ENCODE results near the gene ECE1.
"Not testable (repeated sequence)": the region's sequence is repeated elsewhere in the genome, so short reads cannot be mapped to it uniquely, and the experiment has no call there.

Gene ECE1

DNA sequence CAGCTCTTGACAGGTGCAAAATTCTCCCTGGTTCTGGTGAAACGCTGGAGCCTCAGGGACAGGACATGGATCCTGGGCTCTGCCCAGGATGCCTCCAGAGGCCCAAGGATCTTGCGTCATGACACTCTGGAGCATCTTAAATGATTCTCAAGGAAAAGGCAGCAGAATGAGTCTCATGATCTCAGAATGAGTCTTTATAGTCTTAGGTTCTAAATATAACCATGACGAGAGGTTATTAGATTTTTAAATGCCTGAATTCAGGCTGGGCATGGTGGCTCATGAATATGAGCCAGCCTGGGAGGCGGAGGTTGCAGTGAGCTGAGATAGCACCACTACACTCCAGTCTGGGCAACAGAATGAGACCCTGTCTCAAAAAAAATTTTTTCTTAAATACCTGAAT is 55.5 kb downstream of the ECE1 start:
- Histone ChIP-seq H3K36me3 (ENCODE audit: control insufficient read depth, insufficient read depth, low read length) (no peaks in the 10 kb centered on the region), H3K27me3 (ENCODE audit: control insufficient read depth, insufficient read depth, low read length) (no peaks in the 10 kb centered on the region), H3K9ac (ENCODE audit: low read depth, low read length) (no peak overlapping the region)

DNA sequence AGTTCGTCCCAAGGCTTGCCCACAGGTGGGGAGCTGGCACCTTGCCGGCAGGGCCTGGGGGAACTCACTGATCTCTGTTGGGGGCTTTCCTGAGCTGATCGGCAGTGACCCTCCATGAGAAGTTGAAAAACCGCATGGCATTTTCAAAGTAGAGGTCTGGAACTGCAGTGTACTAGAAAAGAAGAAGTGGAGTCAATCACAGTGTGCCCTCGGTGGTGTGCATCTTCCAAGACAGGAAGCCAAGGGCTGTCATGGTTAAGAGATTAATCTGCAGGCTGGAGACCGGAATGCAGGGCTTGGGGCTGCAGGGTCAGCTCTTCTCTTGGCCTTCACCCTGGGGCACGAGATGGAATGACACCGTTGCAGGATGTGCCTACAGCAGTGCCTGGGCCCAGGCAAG is 56.8 kb downstream of the ECE1 start:
- Histone ChIP-seq H3K4me3 (ENCODE audit: low read depth, low read length) (no peak overlapping the region), H3K4me1 (ENCODE audit: control insufficient read depth, insufficient read depth, low read length) (no peaks in the 10 kb centered on the region), H3K9me3 (ENCODE audit: control insufficient read depth, insufficient read depth, low read length) (no peaks in the 10 kb centered on the region), H3K36me3 (ENCODE audit: control insufficient read depth, insufficient read depth, low read length) (no peaks in the 10 kb centered on the region), H3K9ac (ENCODE audit: low read depth, low read length) (no peak overlapping the region), H3K27me3 (ENCODE audit: control insufficient read depth, insufficient read depth, low read length) (no peaks in the 10 kb centered on the region)

More for the DNA sequence above, 55.5 kb downstream of the ECE1 start:
- no peaks in the 10 kb centered on the region for H3K9me3 ChIP-seq (ENCODE audit: control insufficient read depth, insufficient read depth, low read length)
- no peak overlapping the region for H3K4me3 ChIP-seq (ENCODE audit: low read depth, low read length)
- H3K4me1 ChIP-seq (ENCODE audit: control insufficient read depth, insufficient read depth, low read length) = no peaks in the 10 kb centered on the region

DNA sequence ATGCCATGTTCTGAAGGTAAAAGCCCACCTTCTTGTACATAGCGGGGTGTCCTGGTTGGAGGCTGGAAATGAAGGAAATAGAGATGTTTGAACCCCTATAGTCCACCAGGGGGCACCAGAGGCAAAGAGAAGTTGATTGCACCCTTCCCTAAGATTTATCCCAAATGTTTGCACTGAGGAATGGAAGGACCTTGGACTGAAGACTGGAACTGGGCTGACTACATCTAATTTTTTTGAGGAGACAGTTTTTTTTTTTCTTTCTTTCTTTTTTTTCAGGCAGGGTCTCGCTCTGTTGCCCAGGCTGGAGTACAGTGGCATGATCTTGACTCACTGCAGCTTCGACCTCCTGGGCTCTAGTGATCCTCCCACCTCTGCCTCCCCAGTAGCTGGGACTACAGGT is 58.2 kb downstream of the ECE1 start:
- Histone ChIP-seq H3K9me3 (ENCODE audit: control insufficient read depth, insufficient read depth, low read length) (no peaks in the 10 kb centered on the region), H3K4me3 (ENCODE audit: low read depth, low read length) (no peak overlapping the region), H3K4me1 (ENCODE audit: control insufficient read depth, insufficient read depth, low read length) (no peaks in the 10 kb centered on the region), H3K9ac (ENCODE audit: low read depth, low read length) (no peak overlapping the region), H3K27me3 (ENCODE audit: control insufficient read depth, insufficient read depth, low read length) (no peaks in the 10 kb centered on the region), H3K36me3 (ENCODE audit: control insufficient read depth, insufficient read depth, low read length) (no peaks in the 10 kb centered on the region)

DNA sequence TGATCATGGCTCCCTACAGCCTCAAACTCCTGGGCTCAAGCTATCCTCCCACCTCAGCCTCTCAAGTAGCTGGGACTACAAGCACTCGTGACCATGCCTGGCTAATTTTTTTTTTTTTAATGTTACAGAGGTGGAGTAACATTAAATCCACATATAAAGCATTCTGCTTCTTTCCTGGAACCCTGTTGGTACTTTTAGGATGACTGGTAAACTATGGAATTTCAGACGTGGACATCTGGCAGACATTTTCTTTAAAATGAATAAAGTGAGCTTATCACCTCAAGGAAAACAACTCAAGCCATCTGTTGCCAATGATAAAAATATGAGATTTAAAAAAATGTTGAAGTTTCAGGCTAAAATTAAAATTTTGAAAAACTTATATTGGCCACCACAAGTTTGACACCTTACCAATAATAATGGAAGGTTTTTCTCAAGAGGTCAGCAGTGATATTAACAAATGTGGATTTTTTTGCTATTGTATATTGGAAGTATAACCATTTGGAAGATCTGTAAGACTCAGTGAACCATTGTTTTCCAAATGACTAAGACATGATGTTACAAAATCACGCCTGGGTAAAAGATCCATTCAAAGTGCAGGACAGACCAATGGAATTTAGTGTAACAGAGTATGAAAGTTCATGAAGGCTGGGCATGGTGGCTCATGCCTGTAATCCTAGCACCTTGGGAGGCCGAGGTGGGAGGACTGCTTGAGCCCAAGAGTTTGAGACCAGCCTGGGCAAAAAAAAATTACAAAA is 60.8 kb downstream of the ECE1 start:
- Histone ChIP-seq H3K36me3 (ENCODE audit: control insufficient read depth, insufficient read depth, low read length) (peaks cover 6% of the 10 kb centered on the region), H3K9me3 (ENCODE audit: control insufficient read depth, insufficient read depth, low read length) (no peaks in the 10 kb centered on the region), H3K4me3 (ENCODE audit: low read depth, low read length) (no peak overlapping the region), H3K27me3 (ENCODE audit: control insufficient read depth, insufficient read depth, low read length) (no peaks in the 10 kb centered on the region), H3K9ac (ENCODE audit: low read depth, low read length) (no peak overlapping the region), H3K4me1 (ENCODE audit: control insufficient read depth, insufficient read depth, low read length) (no peaks in the 10 kb centered on the region)

DNA sequence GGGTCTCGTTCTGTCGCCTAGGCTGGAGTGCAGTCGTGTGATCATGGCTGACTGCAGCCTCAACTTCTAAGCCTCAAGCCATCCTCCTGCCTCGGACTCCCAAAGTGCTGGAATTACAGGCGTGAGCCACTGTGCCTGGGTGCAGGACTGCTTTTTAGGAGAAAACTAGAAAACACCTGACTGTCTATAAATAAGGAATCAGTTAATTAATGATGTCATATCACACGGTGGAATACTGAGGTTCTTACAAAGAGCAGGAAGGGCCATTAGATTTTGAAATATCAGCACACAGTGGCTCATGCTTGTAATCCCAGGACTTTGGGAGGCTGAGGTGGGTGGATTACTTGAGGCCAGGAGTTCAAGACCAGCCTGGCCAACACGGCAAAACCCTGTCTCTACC is 62.0 kb downstream of the ECE1 start:
- H3K4me1 ChIP-seq (ENCODE audit: control insufficient read depth, insufficient read depth, low read length); H3K4me3 ChIP-seq (ENCODE audit: low read depth, low read length); H3K9ac ChIP-seq (ENCODE audit: low read depth, low read length); H3K27me3 ChIP-seq (ENCODE audit: control insufficient read depth, insufficient read depth, low read length); H3K9me3 ChIP-seq (ENCODE audit: control insufficient read depth, insufficient read depth, low read length); H3K36me3 ChIP-seq (ENCODE audit: control insufficient read depth, insufficient read depth, low read length): not testable (repeated sequence)

DNA sequence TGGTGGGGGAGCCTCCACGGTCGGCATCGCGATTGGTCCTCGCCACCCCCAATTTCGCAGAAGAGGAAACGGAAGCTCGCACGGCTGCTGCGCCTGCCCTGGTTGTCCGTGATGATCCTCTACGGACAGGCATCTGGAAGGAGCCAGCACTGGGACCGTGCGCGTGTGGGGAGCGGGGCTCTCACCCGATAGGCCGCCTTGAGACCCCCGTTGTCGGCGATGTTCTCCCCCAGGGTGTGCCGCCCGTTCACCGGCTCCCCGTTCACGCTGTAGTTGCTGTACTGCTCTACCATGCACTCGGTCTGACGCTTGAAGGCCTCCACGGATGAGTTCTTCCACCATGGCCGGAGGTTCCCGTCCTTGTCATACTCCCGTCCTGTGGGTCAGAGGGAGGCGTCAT is 65.2 kb downstream of the ECE1 start:
- Histone ChIP-seq H3K9ac (ENCODE audit: low read depth, low read length) (no peak overlapping the region), H3K9me3 (ENCODE audit: control insufficient read depth, insufficient read depth, low read length) (no peaks in the 10 kb centered on the region), H3K4me3 (ENCODE audit: low read depth, low read length) (no peak overlapping the region), H3K27me3 (ENCODE audit: control insufficient read depth, insufficient read depth, low read length) (no peaks in the 10 kb centered on the region), H3K4me1 (ENCODE audit: control insufficient read depth, insufficient read depth, low read length) (no peaks in the 10 kb centered on the region), H3K36me3 (ENCODE audit: control insufficient read depth, insufficient read depth, low read length) (peaks cover 6% of the 10 kb centered on the region)

DNA sequence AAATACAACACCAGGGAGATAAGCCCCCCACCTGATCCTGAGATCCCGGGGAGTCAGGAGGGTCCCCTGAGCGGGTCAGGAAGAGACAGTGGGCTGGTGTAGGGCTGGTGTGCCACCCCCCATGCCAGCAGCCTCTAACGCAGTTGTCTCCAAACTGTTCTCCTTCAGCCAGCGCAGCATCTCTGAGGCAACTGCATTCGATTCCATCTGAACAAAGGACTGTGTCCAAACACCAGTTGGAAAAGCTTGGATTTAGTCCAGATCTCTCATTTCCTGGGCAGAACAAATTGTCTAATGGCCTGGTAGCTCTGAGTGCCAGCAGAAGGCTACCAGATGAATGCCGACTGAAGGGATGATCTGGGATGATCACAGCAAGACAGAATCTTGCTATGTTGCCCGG is 69.4 kb downstream of the ECE1 start:
- no peak overlapping the region for H3K4me3 ChIP-seq (ENCODE audit: low read depth, low read length)
- peaks cover 5% of the 10 kb centered on the region for H3K4me1 ChIP-seq (ENCODE audit: control insufficient read depth, insufficient read depth, low read length)
- H3K9ac ChIP-seq (ENCODE audit: low read depth, low read length) = no peak overlapping the region
- no peaks in the 10 kb centered on the region for H3K9me3 ChIP-seq (ENCODE audit: control insufficient read depth, insufficient read depth, low read length)
- peaks cover 10% of the 10 kb centered on the region for H3K36me3 ChIP-seq (ENCODE audit: control insufficient read depth, insufficient read depth, low read length)
- H3K27me3 ChIP-seq (ENCODE audit: control insufficient read depth, insufficient read depth, low read length) = no peaks in the 10 kb centered on the region

DNA sequence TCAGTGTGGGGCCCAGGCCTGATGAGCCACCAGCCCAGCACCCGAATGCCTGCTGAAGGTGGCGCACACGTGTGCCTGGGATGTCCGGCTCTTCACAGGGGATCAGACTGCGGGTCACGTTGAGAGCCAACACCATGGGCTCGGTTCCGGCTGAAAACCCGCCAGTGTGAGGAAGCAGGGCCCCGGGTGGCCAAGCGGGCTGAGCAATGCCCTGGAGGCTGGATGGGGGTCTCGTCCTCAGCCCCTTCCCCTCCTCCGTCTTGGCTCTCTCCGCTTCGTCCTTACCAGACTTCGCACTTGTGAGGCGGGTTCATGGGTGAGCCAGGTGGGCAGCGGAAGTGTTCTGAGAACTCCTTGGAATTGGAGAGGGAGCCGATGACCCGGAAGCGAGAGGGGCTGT is 70.6 kb downstream of the ECE1 start:
- peaks cover 5% of the 10 kb centered on the region for H3K36me3 ChIP-seq (ENCODE audit: control insufficient read depth, insufficient read depth, low read length)
- H3K27me3 ChIP-seq (ENCODE audit: control insufficient read depth, insufficient read depth, low read length) = no peaks in the 10 kb centered on the region
- H3K4me1 ChIP-seq (ENCODE audit: control insufficient read depth, insufficient read depth, low read length) = peaks cover 5% of the 10 kb centered on the region
- no peak overlapping the region for H3K4me3 ChIP-seq (ENCODE audit: low read depth, low read length)
- no peaks in the 10 kb centered on the region for H3K9me3 ChIP-seq (ENCODE audit: control insufficient read depth, insufficient read depth, low read length)
- H3K9ac ChIP-seq (ENCODE audit: low read depth, low read length) = no peak overlapping the region

DNA sequence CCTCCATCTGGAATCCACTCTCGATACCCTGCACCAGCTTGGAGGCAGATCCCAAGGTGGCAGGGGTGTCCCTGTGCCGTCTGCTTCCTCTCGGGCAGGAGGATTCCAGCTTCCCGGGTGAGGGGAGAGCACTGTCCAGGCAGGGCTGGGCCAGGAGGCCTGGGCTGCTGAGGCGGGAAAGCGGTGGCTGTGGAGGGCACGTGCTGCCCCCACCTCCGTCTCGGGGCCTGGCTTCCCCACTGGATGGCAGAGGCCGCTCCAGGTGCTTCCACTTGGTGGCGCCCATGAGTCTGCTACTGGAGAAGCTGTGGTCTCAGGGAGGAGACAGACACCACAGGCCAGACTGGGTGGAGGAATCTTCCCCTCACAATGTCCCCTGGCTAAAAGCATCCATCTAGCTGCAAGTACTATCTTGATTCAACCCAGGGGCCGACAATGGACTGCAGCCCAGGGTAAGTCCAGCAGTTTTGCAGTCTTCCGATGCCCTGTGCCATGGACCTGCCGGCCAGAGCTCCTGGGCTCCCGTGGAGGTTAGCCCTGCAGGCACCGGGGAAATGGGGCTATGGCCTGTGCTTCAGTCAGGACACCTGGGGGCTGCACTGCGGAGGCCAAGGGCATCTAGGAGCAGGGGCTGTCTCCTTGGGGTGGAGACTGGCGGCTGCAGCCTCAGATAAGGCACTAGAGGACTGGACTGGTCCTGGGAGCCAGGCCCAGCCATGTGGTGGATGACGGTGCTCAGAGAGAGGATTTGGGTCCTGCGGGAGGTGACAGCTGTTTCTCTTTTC is 72.3 kb downstream of the ECE1 start:
- no peaks in the 10 kb centered on the region for H3K9me3 ChIP-seq (ENCODE audit: control insufficient read depth, insufficient read depth, low read length)
- H3K27me3 ChIP-seq (ENCODE audit: control insufficient read depth, insufficient read depth, low read length) = no peaks in the 10 kb centered on the region
- H3K36me3 ChIP-seq (ENCODE audit: control insufficient read depth, insufficient read depth, low read length) = peaks cover 4% of the 10 kb centered on the region
- peaks cover 5% of the 10 kb centered on the region for H3K4me1 ChIP-seq (ENCODE audit: control insufficient read depth, insufficient read depth, low read length)
- H3K4me3 ChIP-seq (ENCODE audit: low read depth, low read length) = no peak overlapping the region
- peak overlapping the region; percentile 37 for H3K9ac ChIP-seq (ENCODE audit: low read depth, low read length)

DNA sequence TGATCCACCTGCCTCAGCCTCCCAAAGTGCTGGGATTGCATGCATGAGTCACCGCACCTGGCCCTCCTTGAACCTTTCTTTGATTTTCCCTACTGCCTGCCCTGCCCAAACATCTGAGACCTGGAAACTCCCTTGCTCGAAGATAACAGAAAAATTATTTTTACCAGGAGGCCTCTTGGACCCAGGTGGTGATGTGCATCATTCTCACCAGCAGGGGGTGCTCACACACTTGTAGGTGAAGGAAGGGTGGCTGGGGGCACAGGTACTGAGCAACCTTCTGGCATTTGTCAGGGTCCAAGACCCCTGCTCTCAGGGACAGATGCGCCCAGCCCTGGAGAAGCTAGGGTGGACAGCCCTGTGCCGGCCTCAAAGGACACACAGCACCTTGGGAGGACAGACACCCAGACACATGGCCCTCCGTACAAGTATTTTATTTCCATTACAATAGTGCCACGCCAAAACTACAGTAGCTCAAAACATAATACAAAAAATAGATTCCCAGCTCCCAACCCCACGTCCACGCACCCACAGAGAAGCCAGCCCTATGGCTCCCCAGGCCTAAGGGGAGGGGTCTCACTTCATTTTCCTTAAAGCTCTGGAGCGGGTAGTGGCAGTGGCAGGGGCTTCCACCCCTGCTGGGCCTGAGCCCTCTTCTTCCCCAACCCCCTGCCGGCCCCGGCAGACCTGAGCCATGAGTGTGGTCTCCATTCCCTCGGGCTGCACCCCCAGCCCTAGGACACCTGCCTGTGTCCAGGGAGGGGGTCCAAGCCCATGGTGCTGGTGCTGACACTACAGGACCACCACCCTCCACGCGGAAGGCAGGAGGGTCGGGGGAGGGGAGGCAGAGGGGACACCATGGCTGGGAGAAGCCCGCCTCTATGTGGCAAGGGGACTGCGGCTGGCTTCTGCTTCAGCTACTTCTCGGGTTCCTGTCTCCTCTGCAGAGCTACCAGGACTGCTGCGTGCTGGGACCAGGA is 73.1 kb downstream of the ECE1 start:
- no peaks in the 10 kb centered on the region for H3K9me3 ChIP-seq (ENCODE audit: control insufficient read depth, insufficient read depth, low read length)
- H3K9ac ChIP-seq (ENCODE audit: low read depth, low read length) = peak overlapping the region; percentile 37
- H3K27me3 ChIP-seq (ENCODE audit: control insufficient read depth, insufficient read depth, low read length) = no peaks in the 10 kb centered on the region

DNA sequence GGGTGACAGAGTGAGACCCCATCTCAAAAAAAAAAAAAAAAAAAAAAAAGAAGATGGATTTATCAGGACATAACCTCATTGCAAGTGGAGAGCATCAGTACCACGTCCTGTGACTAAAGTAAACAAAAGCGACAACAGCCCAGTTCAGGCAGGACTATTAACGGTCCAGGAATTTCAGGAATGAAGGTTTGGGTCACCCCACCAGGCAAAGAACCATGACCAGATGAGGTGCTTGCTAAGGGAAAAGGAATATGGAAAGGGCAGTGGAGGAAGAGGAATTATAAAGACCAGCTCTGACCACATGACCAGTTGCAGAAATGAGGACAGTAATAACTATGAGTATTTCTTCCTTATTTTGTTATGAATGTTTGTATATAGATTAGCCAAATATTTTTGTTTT is 78.1 kb downstream of the ECE1 start:
- Histone ChIP-seq H3K4me3 (ENCODE audit: low read depth, low read length) (no peak overlapping the region), H3K27me3 (ENCODE audit: control insufficient read depth, insufficient read depth, low read length) (no peaks in the 10 kb centered on the region), H3K4me1 (ENCODE audit: control insufficient read depth, insufficient read depth, low read length) (no peaks in the 10 kb centered on the region), H3K36me3 (ENCODE audit: control insufficient read depth, insufficient read depth, low read length) (no peaks in the 10 kb centered on the region), H3K9ac (ENCODE audit: low read depth, low read length) (no peak overlapping the region), H3K9me3 (ENCODE audit: control insufficient read depth, insufficient read depth, low read length) (no peaks in the 10 kb centered on the region)

More for the DNA sequence above, 73.1 kb downstream of the ECE1 start:
- Histone ChIP-seq H3K4me1 (ENCODE audit: control insufficient read depth, insufficient read depth, low read length) (peaks cover 5% of the 10 kb centered on the region), H3K36me3 (ENCODE audit: control insufficient read depth, insufficient read depth, low read length) (peaks cover 4% of the 10 kb centered on the region), H3K4me3 (ENCODE audit: low read depth, low read length) (no peak overlapping the region)

Measured in iPS-15b (cell line).